WTC11 (cell line): Measurements from ENCODE around the gene ZNF236. TPM values are rescaled to one million over a fixed set of nuclear protein-coding genes. Genes with fewer than 3 reads are reported as not detected.

Experiments
- ATAC-seq: fragments of 200-7000 bp; cut with Tn5 transposase; 2 replicates; pipeline ENCODE4 v1.10.0; 2021; ENCODE audit warnings: mild to moderate bottlenecking, moderate library complexity
- CTCF ChIA-PET: fragments of 300-600 bp; sonication (Branson Sonifier 250); formaldehyde crosslinking; loops from one replicate; lab custom pipeline; 2021; ENCODE audit warnings: antibody characterized with exemption; lab: Charles Lee
- POLR2A ChIA-PET: fragments of 350-600 bp; sonication (Branson Sonifier 250); formaldehyde crosslinking; loops from one replicate; lab custom pipeline; 2021; ENCODE audit warnings: antibody characterized with exemption; lab: Charles Lee
- DNase-seq: peaks from one replicate; pipeline ENCODE4 v3.0.0; 2021; ENCODE audit warnings: low spot score
- H3K27ac Mint-ChIP-seq: 2 replicates; pipeline ENCODE4 v1.8.0; 2021; ENCODE audit warnings: mixed read lengths
- H3K27me3 Mint-ChIP-seq: 2 replicates; pipeline ENCODE4 v1.8.0; 2021; ENCODE audit warnings: low read depth, mild to moderate bottlenecking, moderate library complexity, mixed read lengths
- H3K36me3 Mint-ChIP-seq: 2 replicates; pipeline ENCODE4 v1.8.0; 2021; ENCODE audit warnings: mixed read lengths
- H3K4me1 Mint-ChIP-seq: 2 replicates; pipeline ENCODE4 v1.8.0; 2022; ENCODE audit warnings: mixed read lengths
- H3K4me3 Mint-ChIP-seq: 2 replicates; pipeline ENCODE4 v1.8.0; 2021; ENCODE audit warnings: mild to moderate bottlenecking, moderate library complexity, mixed read lengths
- H3K9me3 Mint-ChIP-seq: 2 replicates; pipeline ENCODE4 v1.8.0; 2021; ENCODE audit warnings: mixed read lengths
- CREM ChIP-seq: sonication (generic); formaldehyde crosslinking; IDR thresholded peaks from 2 replicates; pipeline ENCODE4 v1.8.1; 2022; ENCODE audit warnings: mild to moderate bottlenecking, missing genetic modification reagents, moderate library complexity
- HMGA2 ChIP-seq: fragments of 250-450 bp; sonication (Bioruptor Pico); IDR thresholded peaks from 2 replicates; pipeline ENCODE4 v1.4.0; 2021; ENCODE audit warnings: mild to moderate bottlenecking, moderate library complexity
- NFE2L1 ChIP-seq: sonication (generic); formaldehyde crosslinking; IDR thresholded peaks from 2 replicates; pipeline ENCODE4 v1.8.1; 2023; ENCODE audit warnings: missing genetic modification reagents
- NR3C1 ChIP-seq: sonication (generic); formaldehyde crosslinking; conservative IDR thresholded peaks from 2 replicates; pipeline ENCODE4 v1.8.1; 2023; ENCODE audit warnings: low read depth, mild to moderate bottlenecking, missing genetic modification reagents
- OVOL2 ChIP-seq: fragments of 250-450 bp; sonication (Bioruptor Pico); IDR thresholded peaks from 2 replicates; pipeline ENCODE4 v1.9.0; 2021; ENCODE audit warnings: mild to moderate bottlenecking, borderline replicate concordance
- SP1 ChIP-seq: sonication (generic); formaldehyde crosslinking; conservative IDR thresholded peaks from 2 replicates; pipeline ENCODE4 v1.8.1; 2022; ENCODE audit warnings: missing genetic modification reagents
- ZNF121 ChIP-seq: sonication (generic); formaldehyde crosslinking; IDR thresholded peaks from 2 replicates; pipeline ENCODE4 v1.8.0; 2023; ENCODE audit warnings: missing genetic modification reagents
- ZNF263 ChIP-seq: sonication (generic); formaldehyde crosslinking; IDR thresholded peaks from 2 replicates; pipeline ENCODE4 v1.8.1; 2022; ENCODE audit warnings: low read depth, mild to moderate bottlenecking, moderate library complexity, missing genetic modification reagents
- ZNF396 ChIP-seq: fragments of 250-450 bp; sonication (Bioruptor Pico); IDR thresholded peaks from 2 replicates; pipeline ENCODE4 v1.8.0; 2021; ENCODE audit warnings: mild to moderate bottlenecking, moderate library complexity, borderline replicate concordance
- ZNF416 ChIP-seq: fragments of 250-450 bp; sonication (Bioruptor Pico); IDR thresholded peaks from 2 replicates; pipeline ENCODE4 v1.9.0; 2021; ENCODE audit warnings: mild to moderate bottlenecking, inconsistent platforms
- total RNA-seq: library from RNA; stranded (reverse); gene quantifications from 3 replicates; pipeline ENCODE4 v1.2.3, GENCODE V29; 2021
- TF ChIP-seq, protein P1 (sequence below): sonication (generic); formaldehyde crosslinking; IDR thresholded peaks from 2 replicates; pipeline ENCODE4 v1.8.0; 2022; ENCODE audit warnings: mild to moderate bottlenecking, missing genetic modification reagents
- TF ChIP-seq, protein P2 (sequence below): sonication (generic); formaldehyde crosslinking; IDR thresholded peaks from 2 replicates; pipeline ENCODE4 v1.8.1; 2022; ENCODE audit warnings: mild to moderate bottlenecking, moderate library complexity, missing genetic modification reagents
- TF ChIP-seq, protein P3 (sequence below): sonication (generic); formaldehyde crosslinking; IDR thresholded peaks from 2 replicates; pipeline ENCODE4 v1.8.1; 2023; ENCODE audit warnings: mild to moderate bottlenecking, missing genetic modification reagents
- TF ChIP-seq, protein P4 (sequence below): fragments of 250-450 bp; sonication (Bioruptor Pico); IDR thresholded peaks from 2 replicates; pipeline ENCODE4 v1.9.0; 2021; ENCODE audit warnings: mild to moderate bottlenecking, borderline replicate concordance
- TF ChIP-seq, protein P5 (sequence below): sonication (generic); formaldehyde crosslinking; IDR thresholded peaks from 2 replicates; pipeline ENCODE4 v1.8.1; 2022; ENCODE audit warnings: low read depth, mild to moderate bottlenecking, moderate library complexity, missing genetic modification reagents, borderline replicate concordance

ZNF236 gene
- total RNA-seq, 1 experiment from 2014 or later: 19.9 TPM

DNA sequence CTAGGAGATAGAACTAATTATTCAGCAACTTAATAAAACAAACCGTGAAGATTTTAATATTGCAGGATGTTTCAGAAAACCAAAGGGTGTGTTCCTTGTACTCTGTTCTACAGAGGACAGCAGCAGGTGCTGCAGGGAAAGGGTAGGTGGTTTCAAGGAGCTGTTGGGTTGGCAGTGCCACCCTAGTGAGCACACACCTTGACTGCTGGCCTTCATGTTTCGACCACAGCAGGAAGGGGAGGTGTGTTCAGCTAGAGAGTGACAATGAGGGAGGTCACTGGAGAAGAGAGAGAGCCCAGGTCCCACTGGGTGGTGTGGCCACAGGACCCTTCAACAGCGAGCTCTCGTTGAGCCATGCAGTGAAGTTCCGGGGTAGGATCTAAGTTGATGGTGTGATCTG lies 98.6 kb downstream of the ZNF236 start:
- H3K4me1 Mint-ChIP-seq: no peaks in the 10 kb centered on the region
- H3K4me3 Mint-ChIP-seq: no peak overlapping the region
- ATAC-seq (no peak), DNase-seq (no peak)
- H3K27ac Mint-ChIP-seq: peak overlapping the region; percentile 5; the same call in 1 of the 2 replicates
- H3K27me3 Mint-ChIP-seq: no peaks in the 10 kb centered on the region
- ChIA-PET CTCF (interaction anchor here (1.5 to 4.2 kb wide), 3 partner anchors 63 to 141 kb away, joined by 5 to 67 read pairs (median 8); no protein-coding TSS in a partner anchor), POLR2A (no interaction called here)
- TF ChIP-seq OVOL2 (CRISPR knock-in tag) (no peak), NFE2L1 (CRISPR knock-in tag) (no peak), ZNF263 (no peak), SP1 (CRISPR knock-in tag) (no peak)
- TF ChIP-seq, protein P1, sequence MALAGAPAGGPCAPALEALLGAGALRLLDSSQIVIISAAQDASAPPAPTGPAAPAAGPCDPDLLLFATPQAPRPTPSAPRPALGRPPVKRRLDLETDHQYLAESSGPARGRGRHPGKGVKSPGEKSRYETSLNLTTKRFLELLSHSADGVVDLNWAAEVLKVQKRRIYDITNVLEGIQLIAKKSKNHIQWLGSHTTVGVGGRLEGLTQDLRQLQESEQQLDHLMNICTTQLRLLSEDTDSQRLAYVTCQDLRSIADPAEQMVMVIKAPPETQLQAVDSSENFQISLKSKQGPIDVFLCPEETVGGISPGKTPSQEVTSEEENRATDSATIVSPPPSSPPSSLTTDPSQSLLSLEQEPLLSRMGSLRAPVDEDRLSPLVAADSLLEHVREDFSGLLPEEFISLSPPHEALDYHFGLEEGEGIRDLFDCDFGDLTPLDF (CRISPR knock-in tag): no peak
- TF ChIP-seq, protein P2, sequence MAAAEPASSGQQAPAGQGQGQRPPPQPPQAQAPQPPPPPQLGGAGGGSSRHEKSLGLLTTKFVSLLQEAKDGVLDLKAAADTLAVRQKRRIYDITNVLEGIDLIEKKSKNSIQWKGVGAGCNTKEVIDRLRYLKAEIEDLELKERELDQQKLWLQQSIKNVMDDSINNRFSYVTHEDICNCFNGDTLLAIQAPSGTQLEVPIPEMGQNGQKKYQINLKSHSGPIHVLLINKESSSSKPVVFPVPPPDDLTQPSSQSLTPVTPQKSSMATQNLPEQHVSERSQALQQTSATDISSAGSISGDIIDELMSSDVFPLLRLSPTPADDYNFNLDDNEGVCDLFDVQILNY: no peak
- TF ChIP-seq, protein P3, sequence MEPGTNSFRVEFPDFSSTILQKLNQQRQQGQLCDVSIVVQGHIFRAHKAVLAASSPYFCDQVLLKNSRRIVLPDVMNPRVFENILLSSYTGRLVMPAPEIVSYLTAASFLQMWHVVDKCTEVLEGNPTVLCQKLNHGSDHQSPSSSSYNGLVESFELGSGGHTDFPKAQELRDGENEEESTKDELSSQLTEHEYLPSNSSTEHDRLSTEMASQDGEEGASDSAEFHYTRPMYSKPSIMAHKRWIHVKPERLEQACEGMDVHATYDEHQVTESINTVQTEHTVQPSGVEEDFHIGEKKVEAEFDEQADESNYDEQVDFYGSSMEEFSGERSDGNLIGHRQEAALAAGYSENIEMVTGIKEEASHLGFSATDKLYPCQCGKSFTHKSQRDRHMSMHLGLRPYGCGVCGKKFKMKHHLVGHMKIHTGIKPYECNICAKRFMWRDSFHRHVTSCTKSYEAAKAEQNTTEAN (CRISPR knock-in tag): no peak
- peaks cover 42% of the 10 kb centered on the region for H3K36me3 Mint-ChIP-seq
- no peaks in the 10 kb centered on the region for H3K9me3 Mint-ChIP-seq

DNA sequence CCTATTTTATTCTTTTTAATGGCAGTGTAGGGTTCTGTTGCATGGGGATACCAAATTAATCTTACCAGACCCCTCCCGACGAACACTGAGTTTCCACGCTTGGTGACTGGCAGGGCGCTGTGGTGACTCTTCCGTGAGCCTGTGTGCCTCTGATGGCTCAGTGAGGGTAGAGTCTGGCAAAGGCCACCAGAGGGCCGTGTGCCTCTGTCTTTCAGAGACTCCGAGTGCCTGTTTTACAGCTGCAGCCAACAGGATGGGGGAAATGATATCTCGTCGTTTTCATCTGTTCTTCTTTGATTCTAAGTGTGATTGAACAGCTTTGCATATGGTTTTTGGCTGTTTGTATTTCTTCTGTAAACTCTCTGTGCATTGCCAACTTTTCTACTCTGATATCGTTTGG lies 99.8 kb downstream of the ZNF236 start:
- H3K4me3 Mint-ChIP-seq: no peak overlapping the region
- peak; percentile 62 for DNase-seq
- ChIA-PET POLR2A (interaction anchor here (0.6 kb wide), 1 partner anchor 19 kb away, joined by 3 read pairs; no protein-coding TSS in a partner anchor), CTCF (interaction anchor here (0.7 to 4.2 kb wide), 15 partner anchors 12 to 781 kb away, joined by 3 to 67 read pairs (median 5); no protein-coding TSS in a partner anchor)
- H3K4me1 Mint-ChIP-seq: no peaks in the 10 kb centered on the region
- H3K27me3 Mint-ChIP-seq: no peaks in the 10 kb centered on the region
- no peaks in the 10 kb centered on the region for H3K9me3 Mint-ChIP-seq
- TF ChIP-seq ZNF416 (CRISPR knock-in tag) (no peak), ZNF121 (no peak), NR3C1 (CRISPR knock-in tag) (no peak), CREM (CRISPR knock-in tag) (no peak), ZNF396 (CRISPR knock-in tag) (no peak), HMGA2 (CRISPR knock-in tag) (no peak)
- TF ChIP-seq, protein P4, sequence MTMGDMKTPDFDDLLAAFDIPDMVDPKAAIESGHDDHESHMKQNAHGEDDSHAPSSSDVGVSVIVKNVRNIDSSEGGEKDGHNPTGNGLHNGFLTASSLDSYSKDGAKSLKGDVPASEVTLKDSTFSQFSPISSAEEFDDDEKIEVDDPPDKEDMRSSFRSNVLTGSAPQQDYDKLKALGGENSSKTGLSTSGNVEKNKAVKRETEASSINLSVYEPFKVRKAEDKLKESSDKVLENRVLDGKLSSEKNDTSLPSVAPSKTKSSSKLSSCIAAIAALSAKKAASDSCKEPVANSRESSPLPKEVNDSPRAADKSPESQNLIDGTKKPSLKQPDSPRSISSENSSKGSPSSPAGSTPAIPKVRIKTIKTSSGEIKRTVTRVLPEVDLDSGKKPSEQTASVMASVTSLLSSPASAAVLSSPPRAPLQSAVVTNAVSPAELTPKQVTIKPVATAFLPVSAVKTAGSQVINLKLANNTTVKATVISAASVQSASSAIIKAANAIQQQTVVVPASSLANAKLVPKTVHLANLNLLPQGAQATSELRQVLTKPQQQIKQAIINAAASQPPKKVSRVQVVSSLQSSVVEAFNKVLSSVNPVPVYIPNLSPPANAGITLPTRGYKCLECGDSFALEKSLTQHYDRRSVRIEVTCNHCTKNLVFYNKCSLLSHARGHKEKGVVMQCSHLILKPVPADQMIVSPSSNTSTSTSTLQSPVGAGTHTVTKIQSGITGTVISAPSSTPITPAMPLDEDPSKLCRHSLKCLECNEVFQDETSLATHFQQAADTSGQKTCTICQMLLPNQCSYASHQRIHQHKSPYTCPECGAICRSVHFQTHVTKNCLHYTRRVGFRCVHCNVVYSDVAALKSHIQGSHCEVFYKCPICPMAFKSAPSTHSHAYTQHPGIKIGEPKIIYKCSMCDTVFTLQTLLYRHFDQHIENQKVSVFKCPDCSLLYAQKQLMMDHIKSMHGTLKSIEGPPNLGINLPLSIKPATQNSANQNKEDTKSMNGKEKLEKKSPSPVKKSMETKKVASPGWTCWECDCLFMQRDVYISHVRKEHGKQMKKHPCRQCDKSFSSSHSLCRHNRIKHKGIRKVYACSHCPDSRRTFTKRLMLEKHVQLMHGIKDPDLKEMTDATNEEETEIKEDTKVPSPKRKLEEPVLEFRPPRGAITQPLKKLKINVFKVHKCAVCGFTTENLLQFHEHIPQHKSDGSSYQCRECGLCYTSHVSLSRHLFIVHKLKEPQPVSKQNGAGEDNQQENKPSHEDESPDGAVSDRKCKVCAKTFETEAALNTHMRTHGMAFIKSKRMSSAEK (CRISPR knock-in tag): no peak
- TF ChIP-seq, protein P5, sequence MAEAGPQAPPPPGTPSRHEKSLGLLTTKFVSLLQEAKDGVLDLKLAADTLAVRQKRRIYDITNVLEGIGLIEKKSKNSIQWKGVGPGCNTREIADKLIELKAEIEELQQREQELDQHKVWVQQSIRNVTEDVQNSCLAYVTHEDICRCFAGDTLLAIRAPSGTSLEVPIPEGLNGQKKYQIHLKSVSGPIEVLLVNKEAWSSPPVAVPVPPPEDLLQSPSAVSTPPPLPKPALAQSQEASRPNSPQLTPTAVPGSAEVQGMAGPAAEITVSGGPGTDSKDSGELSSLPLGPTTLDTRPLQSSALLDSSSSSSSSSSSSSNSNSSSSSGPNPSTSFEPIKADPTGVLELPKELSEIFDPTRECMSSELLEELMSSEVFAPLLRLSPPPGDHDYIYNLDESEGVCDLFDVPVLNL (CRISPR knock-in tag): no peak
- TF ChIP-seq, all 79 proteins: peak for 0
- H3K36me3 Mint-ChIP-seq: peaks cover 37% of the 10 kb centered on the region
- ATAC-seq: peak; percentile 99
- no peak overlapping the region for H3K27ac Mint-ChIP-seq
